Activated CD8-positive, alpha-beta T cell treated with anti-CD3 and anti-CD28 coated beads, Interleukin-2, amount 10 ng/mL, durations not matched to agents 7 days and 5 days (primary cell): ENCODE measurements around the gene GRPEL1. TPM values are rescaled to one million over a fixed set of nuclear protein-coding genes. Genes with fewer than 3 reads are reported as not detected.

Experiments
- ATAC-seq: fragments of 150-1000 bp; cut with Tn5 transposase; one replicate; pipeline ENCODE4 v1.10.0; 2021; ENCODE audit warnings: moderate library complexity
- CTCF ChIA-PET: fragments of 350-600 bp; sonication (Branson Sonifier 250); formaldehyde crosslinking; loops from one replicate; lab custom pipeline; 2021; ENCODE audit warnings: antibody characterized with exemption; lab: Charles Lee
- POLR2A ChIA-PET: fragments of 350-600 bp; sonication (Branson Sonifier 250); formaldehyde crosslinking; loops from one replicate; lab custom pipeline; 2021; ENCODE audit warnings: antibody characterized with exemption; lab: Charles Lee
- DNase-seq: peaks from one replicate; pipeline ENCODE4 v3.0.0-alpha.2; 2020
- H3K27ac Mint-ChIP-seq: one replicate; pipeline ENCODE4 v1.8.0; 2021; ENCODE audit warnings: mild to moderate bottlenecking, mixed read lengths
- H3K27me3 Mint-ChIP-seq: one replicate; pipeline ENCODE4 v1.8.0; 2021; ENCODE audit warnings: low read depth, mixed read lengths
- H3K36me3 Mint-ChIP-seq: one replicate; pipeline ENCODE4 v1.8.0; 2021; ENCODE audit warnings: low read depth, mixed read lengths
- H3K4me1 Mint-ChIP-seq: one replicate; pipeline ENCODE4 v1.8.0; 2021; ENCODE audit warnings: low read depth, mixed read lengths
- H3K4me3 Mint-ChIP-seq: one replicate; pipeline ENCODE4 v1.8.0; 2021; ENCODE audit warnings: mild to moderate bottlenecking, mixed read lengths
- H3K9me3 Mint-ChIP-seq: one replicate; pipeline ENCODE4 v1.8.0; 2022; ENCODE audit warnings: mixed read lengths; ENCODE audit not compliant: insufficient read depth
- total RNA-seq, 2 experiments: library from RNA; stranded (reverse); gene quantifications; one replicate each; pipeline ENCODE4 v1.2.3, GENCODE V29; 2021

The GRPEL1 gene
- total RNA-seq, 2 experiments from 2014 or later: 43.1 to 49.4 TPM

DNA sequence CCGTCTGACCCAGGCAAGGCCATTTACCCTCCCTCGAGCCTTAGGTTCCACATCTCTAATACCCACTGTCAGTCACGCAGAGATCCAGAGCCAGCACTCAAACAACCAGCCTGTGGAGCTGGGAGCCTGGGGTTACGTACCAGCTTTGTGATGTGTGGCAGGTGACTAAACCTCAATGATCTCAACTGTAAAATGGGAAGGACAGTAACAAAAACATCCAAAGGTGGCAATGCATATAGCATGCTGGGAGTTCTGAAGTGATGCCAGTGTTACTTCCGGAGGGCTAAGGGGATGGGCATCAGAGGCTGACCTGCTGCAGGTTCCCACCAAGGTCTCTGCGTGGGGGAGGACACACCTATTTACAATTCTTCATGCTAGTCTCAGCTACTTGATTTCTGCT lies 6.0 kb downstream of the GRPEL1 start:
- H3K27me3 Mint-ChIP-seq: no peaks in the 10 kb centered on the region
- no peak overlapping the region for H3K4me3 Mint-ChIP-seq
- H3K36me3 Mint-ChIP-seq: peaks cover 68% of the 10 kb centered on the region
- ChIA-PET POLR2A (interaction anchor here (0.8 to 1.4 kb wide), 2 partner anchors 10 to 17 kb away, joined by 6 to 9 read pairs; no protein-coding TSS in a partner anchor), CTCF (interaction anchor here (1.5 to 11.7 kb wide), 2 partner anchors 9 to 19 kb away, joined by 6 to 172 read pairs; partner anchors contain the start of gene TADA2B)
- DNase-seq: no peak
- ATAC-seq: no peak
- peaks cover 18% of the 10 kb centered on the region for H3K4me1 Mint-ChIP-seq
- H3K9me3 Mint-ChIP-seq: no peaks in the 10 kb centered on the region
- H3K27ac Mint-ChIP-seq: no peak overlapping the region

DNA sequence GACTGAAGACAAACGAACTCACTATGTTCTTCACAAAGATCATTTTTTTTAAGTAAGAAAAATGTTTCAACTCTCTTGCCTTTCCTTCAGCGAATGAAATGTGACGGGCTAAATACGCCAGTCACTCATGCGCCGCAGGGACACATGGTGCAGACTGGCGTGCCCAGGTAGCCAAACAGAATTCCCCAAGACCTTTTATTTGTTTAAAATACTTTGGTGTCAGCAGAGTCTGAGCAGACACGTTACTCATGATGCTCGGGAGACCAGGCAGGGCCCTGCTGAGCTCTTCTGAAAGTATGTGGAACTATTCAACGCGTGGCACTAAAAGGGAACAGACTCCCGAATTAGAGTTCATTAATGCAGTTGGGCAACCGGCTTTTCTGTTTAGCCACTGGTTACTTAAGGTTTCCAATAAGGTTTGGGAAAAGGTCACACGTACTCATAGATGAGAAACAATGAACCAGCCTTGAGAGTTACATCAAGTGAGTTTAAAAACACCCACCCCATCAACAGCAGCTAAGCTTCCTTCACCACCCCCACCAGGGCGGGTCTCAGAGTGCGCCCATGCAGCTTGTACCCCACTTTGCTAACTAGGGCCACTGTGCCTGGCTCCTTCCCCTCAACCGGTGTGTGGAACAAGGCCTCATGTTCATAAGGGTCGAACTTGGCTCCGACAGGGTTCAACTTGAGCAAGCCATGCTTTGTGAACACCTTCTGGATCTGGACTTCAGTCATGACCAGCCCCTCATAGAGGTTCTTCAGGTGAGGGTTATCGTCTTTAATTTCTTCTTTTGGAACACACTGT lies 7.3 kb downstream of the GRPEL1 start:
- H3K4me3 Mint-ChIP-seq: no peak overlapping the region
- CTCF ChIA-PET: interaction anchor here (1.5 to 11.7 kb wide), 3 partner anchors 16 to 42 kb away, joined by 4 to 172 read pairs (median 23); partner anchors contain the start of gene TADA2B

DNA sequence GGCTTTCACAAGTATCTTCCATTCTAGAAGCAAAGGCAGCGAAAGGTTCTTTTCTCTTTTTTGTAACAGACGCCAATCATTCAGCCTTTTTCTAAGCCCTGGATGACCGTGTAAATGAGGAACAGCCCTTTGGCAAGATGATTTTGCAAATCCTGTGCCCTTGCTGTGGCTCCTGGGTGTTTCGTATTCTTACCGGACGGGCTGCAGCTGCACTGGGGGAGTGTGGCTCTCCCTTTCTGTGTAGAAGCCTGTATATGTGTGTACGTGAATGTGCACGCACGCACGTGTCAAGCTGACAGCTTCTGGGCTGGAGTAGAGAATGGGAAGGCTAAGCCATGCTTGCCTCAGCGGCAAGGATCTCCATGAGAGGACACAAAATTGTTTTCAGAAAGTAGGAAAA lies 8.2 kb downstream of the GRPEL1 start:
- POLR2A ChIA-PET: interaction anchor here (0.7 kb wide), 2 partner anchors 10 kb away, joined by 3 to 5 read pairs; no protein-coding TSS in a partner anchor
- Mint-ChIP-seq H3K27ac (no peak overlapping the region), H3K4me3 (no peak overlapping the region), H3K4me1 (peaks cover 2% of the 10 kb centered on the region), H3K9me3 (no peaks in the 10 kb centered on the region), H3K36me3 (peaks cover 62% of the 10 kb centered on the region), H3K27me3 (no peaks in the 10 kb centered on the region)
- ATAC-seq (no peak), DNase-seq (no peak)
- CTCF ChIA-PET: interaction anchor here (1.5 to 4.2 kb wide), 2 partner anchors 15 to 43 kb away, joined by 4 to 23 read pairs; partner anchors contain the start of gene TADA2B

More for the DNA sequence above, 7.3 kb downstream of the GRPEL1 start:
- H3K27ac Mint-ChIP-seq: no peak overlapping the region
- peaks cover 63% of the 10 kb centered on the region for H3K36me3 Mint-ChIP-seq
- no peaks in the 10 kb centered on the region for H3K9me3 Mint-ChIP-seq
- no peaks in the 10 kb centered on the region for H3K27me3 Mint-ChIP-seq
- POLR2A ChIA-PET: interaction anchor here (0.7 to 1.5 kb wide), 3 partner anchors 9 to 15 kb away, joined by 3 to 5 read pairs (median 5); no protein-coding TSS in a partner anchor
- ATAC-seq (no peak), DNase-seq (no peak)
- H3K4me1 Mint-ChIP-seq: peaks cover 7% of the 10 kb centered on the region

DNA sequence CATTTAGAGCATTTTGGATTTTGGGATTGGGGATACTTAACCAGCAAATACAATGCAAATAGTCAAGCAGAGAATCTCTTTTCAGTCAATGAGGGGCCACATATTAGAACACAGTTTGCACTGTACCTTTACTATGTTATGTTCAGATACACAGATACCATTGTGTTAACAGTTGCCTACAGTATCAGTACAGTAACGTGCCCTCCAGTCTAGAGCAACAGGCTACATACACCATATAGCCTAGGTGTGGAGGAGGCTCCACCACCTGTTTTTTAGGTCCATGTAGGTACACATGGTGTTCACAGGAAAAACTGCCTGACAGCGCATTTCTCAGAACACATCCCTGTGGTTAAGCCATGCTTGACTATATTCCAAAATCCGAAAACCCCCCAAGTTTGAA lies 9.1 kb downstream of the GRPEL1 start:
- Mint-ChIP-seq H3K27me3 (no peaks in the 10 kb centered on the region), H3K9me3 (no peaks in the 10 kb centered on the region), H3K4me1 (peaks cover 7% of the 10 kb centered on the region), H3K27ac (no peak overlapping the region), H3K4me3 (no peak overlapping the region), H3K36me3 (peaks cover 66% of the 10 kb centered on the region)
- DNase-seq (no peak), ATAC-seq (no peak)
- POLR2A ChIA-PET: interaction anchor here (0.8 kb wide), 1 partner anchor 9 kb away, joined by 7 read pairs; the partner anchor contains the start of gene GRPEL1
- CTCF ChIA-PET: interaction anchor here (1.5 to 4.2 kb wide), 2 partner anchors 14 to 44 kb away, joined by 4 to 23 read pairs; partner anchors contain the start of gene TADA2B

DNA sequence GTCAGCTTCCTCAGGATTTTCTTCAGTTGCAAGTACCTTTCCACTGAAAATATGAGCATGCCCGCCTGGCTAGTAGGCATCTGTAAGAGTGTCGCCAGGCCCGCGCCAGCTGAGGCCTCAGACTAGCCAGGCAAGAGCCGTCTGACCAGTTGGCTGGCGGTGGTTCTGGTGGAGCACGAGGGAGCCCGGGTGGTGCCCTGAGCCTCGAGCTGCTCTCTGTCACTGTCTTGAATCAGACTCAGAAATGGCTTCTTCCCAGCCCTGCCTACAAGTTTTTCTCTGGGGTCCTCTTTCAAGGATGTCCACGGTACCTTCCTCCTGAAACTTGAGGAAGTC lies 11.9 kb downstream of the GRPEL1 start:
- H3K27ac Mint-ChIP-seq: peak overlapping the region; percentile 34
- no peak overlapping the region for H3K4me3 Mint-ChIP-seq
- H3K4me1 Mint-ChIP-seq: peaks cover 21% of the 10 kb centered on the region
- H3K27me3 Mint-ChIP-seq: no peaks in the 10 kb centered on the region
- ChIA-PET POLR2A (interaction anchor here (0.6 to 1.3 kb wide), 2 partner anchors 12 to 13 kb away, joined by 3 to 5 read pairs; partner anchors contain the start of genes GRPEL1 and TADA2B), CTCF (interaction anchor here (0.9 to 4.3 kb wide), 3 partner anchors 8 to 12 kb away, joined by 3 to 27 read pairs (median 23); partner anchors contain the start of genes GRPEL1 and TADA2B)
- DNase-seq (no peak), ATAC-seq (no peak)
- H3K36me3 Mint-ChIP-seq: peaks cover 43% of the 10 kb centered on the region
- H3K9me3 Mint-ChIP-seq: no peaks in the 10 kb centered on the region

DNA sequence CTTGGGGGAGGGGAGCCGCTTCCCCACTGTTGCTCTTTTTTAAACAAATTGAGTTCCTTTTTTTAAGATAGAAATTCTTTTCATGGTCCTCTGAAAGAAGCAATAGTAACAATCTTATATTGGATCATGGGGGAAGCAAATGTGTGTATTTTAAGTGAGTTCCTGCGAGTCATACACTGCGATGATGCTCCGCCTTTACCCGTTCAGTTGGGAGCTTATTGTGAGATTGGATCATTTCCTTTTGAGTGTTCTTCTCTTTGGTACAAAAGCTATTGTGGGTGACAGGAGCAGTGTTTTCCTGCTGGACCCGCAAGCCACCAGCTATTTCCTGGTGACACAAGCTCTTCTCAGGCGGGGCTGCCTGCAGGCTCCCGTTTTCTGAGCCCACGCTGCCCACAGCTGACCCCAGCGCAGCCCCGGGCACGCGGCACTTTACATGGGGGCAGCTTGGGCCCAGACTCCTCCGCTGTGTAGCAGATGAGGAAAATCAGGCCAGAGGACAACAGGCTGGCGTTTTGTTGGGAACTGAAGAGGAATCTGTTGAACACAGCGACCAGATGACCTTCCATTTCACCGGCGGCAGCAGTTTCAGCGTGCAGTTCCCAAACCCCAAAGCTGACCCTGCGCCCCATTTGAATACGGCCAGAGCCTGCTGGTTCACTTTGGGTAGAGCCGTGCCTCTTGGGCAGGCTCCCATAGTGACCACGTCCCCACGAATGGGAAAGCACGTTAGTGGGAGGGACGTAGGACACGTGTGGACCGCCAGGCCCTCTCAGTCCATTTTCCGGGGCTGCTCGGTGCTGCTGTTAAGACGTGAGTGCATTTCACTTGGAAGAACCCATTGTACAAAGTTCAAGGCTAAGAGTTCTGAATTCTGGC lies 12.5 kb downstream of the GRPEL1 start:
- Mint-ChIP-seq H3K36me3 (peaks cover 38% of the 10 kb centered on the region), H3K27me3 (no peaks in the 10 kb centered on the region), H3K9me3 (no peaks in the 10 kb centered on the region), H3K4me3 (no peak overlapping the region), H3K4me1 (peaks cover 21% of the 10 kb centered on the region), H3K27ac (no peak overlapping the region)
- ATAC-seq (no peak), DNase-seq (no peak)
- ChIA-PET CTCF (interaction anchor here (0.9 to 4.3 kb wide), 3 partner anchors 9 to 13 kb away, joined by 3 to 27 read pairs (median 4); partner anchors contain the start of genes GRPEL1 and TADA2B), POLR2A (interaction anchor here (0.8 to 1.4 kb wide), 4 partner anchors 8 to 183 kb away, joined by 3 to 9 read pairs (median 4); partner anchors contain the start of genes GRPEL1 and TADA2B)

DNA sequence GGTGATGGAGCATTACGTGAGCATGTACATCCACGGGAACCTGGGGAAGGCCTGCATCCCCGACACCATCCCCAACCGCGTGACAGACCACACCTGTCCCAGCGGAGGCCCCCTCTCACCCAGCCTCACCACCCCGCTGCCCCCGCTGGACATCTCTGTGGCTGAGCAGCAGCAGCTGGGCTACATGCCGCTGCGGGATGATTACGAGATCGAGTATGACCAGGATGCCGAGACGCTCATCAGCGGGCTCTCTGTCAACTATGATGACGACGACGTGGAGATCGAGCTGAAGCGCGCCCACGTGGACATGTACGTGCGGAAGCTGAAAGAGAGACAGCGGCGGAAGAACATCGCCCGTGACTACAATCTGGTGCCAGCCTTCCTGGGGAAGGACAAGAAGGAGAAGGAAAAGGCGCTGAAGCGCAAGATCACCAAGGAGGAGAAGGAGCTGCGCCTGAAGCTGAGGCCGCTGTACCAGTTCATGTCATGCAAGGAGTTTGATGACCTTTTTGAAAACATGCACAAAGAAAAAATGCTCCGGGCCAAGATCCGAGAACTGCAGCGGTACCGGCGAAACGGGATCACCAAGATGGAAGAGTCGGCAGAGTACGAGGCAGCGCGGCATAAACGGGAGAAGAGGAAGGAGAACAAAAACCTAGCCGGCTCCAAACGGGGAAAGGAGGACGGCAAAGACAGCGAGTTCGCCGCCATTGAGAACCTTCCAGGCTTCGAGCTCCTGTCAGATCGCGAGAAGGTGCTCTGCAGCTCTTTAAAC lies 13.6 kb downstream of the GRPEL1 start:
- DNase-seq (no peak), ATAC-seq (no peak)
- CTCF ChIA-PET: interaction anchor here (1.8 to 4.3 kb wide), 2 partner anchors 11 to 14 kb away, joined by 4 to 27 read pairs; partner anchors contain the start of genes GRPEL1 and TADA2B
- peaks cover 21% of the 10 kb centered on the region for H3K4me1 Mint-ChIP-seq
- no peaks in the 10 kb centered on the region for H3K9me3 Mint-ChIP-seq
- no peak overlapping the region for H3K4me3 Mint-ChIP-seq
- POLR2A ChIA-PET: interaction anchor here (0.8 to 1.4 kb wide), 4 partner anchors 9 to 181 kb away, joined by 3 to 9 read pairs (median 3); partner anchors contain the start of gene GRPEL1
- H3K27ac Mint-ChIP-seq: peak overlapping the region; percentile 47
- no peaks in the 10 kb centered on the region for H3K27me3 Mint-ChIP-seq
- peaks cover 28% of the 10 kb centered on the region for H3K36me3 Mint-ChIP-seq

DNA sequence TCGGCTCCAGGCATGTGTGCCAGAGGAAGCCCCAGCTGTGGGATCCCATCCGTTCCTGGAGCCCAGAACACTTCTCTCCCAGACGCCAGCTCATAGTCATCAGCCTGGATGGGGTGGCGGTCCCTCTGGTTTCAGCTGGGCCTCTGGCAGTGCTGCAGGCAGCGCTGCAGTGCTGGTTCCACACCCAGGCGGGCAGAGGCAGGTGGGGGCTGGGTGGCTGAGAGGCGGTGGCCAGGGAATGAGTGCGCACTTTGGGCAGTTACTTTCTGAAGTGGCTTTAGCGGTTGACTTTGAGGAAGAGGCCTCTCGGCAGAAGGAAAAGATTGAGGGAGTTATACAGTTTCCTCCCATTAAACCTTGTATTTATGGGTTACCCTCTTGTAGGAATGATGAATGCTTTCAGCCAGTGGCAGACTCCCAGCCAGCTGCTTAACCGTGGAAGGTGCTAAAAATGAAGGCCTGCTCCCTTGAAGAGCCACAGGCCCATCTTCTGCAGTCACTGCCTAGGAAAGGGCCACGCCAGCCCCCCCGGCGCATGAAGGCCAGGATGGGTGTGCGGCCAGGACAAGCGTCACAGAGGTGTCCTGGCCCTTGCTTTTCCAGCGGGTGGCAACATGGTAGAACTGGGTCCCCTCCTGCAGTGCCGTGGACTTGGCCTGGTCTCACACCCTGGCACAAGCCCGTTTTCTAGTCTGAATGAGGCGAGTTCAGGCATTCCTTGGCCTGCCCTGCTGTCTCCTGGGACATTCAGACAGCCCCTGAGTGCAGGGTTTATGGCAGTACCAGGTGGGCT lies 14.7 kb downstream of the GRPEL1 start:
- Mint-ChIP-seq H3K9me3 (no peaks in the 10 kb centered on the region), H3K27ac (peak overlapping the region; percentile 63), H3K4me3 (no peak overlapping the region), H3K27me3 (no peaks in the 10 kb centered on the region), H3K4me1 (peaks cover 21% of the 10 kb centered on the region), H3K36me3 (peaks cover 16% of the 10 kb centered on the region)
- ATAC-seq (peak; percentile 24), DNase-seq (no peak)
- ChIA-PET POLR2A (interaction anchor here (1.4 to 1.5 kb wide), 2 partner anchors 9 to 14 kb away, joined by 6 to 13 read pairs; partner anchors contain the start of gene GRPEL1), CTCF (interaction anchor here (0.8 to 4.3 kb wide), 3 partner anchors 9 to 15 kb away, joined by 4 to 27 read pairs (median 5); partner anchors contain the start of gene GRPEL1)

DNA sequence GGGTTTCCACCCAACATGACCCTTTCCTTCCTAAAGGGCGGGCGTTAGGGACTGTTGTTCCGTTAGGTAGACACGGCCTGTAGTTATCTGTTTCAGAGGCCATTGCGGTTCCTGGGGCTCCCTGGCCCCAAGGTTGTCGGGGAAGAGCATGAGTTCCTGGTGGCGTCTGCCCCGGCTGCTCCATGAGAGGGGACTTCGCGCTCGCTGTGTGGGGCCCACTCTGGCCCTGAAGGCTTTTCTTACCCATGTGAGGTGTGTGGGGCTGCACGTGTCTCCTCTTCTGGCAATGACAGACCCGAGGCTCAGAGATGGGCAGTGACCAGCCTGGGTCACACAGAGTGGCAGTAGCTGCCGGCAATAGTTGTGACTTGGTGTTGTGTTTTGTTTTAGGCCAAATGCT lies 15.6 kb downstream of the GRPEL1 start:
- Mint-ChIP-seq H3K4me1 (peaks cover 23% of the 10 kb centered on the region), H3K4me3 (no peak overlapping the region), H3K36me3 (peaks cover 12% of the 10 kb centered on the region), H3K27me3 (no peaks in the 10 kb centered on the region), H3K27ac (peak overlapping the region; percentile 63), H3K9me3 (no peaks in the 10 kb centered on the region)
- ChIA-PET CTCF (interaction anchor here (0.8 to 1.0 kb wide), 2 partner anchors 9 to 10 kb away, joined by 4 to 5 read pairs; a partner anchor contains a TSS), POLR2A (interaction anchor here (1.4 to 1.5 kb wide), 2 partner anchors 10 to 15 kb away, joined by 6 to 13 read pairs; partner anchors contain the start of gene GRPEL1)
- ATAC-seq: no peak
- no peak for DNase-seq
